CMK (cell line): ENCODE measurements around the gene HYI.
"Not testable (repeated sequence)": the region's sequence is repeated elsewhere in the genome, so short reads cannot be mapped to it uniquely, and the experiment has no call there.

Experiments
- DNase-seq: peaks from one replicate; pipeline ENCODE4 v3.0.0-alpha.2; 2010; ENCODE audit warnings: low read depth

The HYI gene

DNA sequence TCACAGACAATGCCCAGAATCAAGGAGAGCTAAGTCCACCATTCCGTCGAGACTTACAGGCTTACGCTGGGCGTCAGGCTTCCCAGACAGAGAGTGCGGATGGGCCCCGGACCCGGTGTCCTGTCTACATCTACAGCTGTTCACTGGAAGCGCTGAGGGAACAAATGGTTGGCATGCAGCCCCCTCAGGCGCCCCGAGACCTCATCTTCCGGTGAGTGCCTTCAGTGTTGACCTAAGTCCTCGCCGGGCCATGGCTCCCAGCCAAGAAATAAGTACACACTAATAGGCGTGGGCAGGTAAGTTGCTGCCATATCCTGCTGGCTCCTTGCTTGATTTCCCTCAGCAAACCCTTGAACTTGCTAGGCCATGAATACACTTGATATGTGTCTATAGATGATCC is 26.2 kb downstream of the HYI start:
- no peak for DNase-seq

- DNase-seq, result no peak
Observed at GRCh38 chr1:43426221-43426620, 27.5 kb downstream of the HYI start.

DNA sequence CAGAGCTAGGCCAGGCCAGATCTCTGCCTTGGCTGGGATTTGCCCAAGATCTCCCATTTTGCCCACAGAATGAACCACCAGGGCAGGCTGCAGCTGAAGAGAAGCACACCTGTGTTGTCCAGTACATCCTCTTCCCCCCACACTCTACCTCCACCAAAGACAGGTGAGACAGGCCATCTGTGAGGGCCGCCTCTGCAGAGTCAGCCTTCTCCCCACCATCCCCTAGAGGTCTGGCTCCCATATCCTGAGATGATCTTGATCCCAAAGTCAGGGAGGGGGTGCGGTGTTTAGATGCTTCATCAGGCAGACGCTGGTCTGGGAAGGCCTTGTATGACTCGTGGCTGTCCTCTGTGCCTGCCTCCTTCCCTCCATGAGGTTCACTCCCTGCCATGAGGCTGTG is 28.7 kb downstream of the HYI start:
- no peak for DNase-seq

DNA sequence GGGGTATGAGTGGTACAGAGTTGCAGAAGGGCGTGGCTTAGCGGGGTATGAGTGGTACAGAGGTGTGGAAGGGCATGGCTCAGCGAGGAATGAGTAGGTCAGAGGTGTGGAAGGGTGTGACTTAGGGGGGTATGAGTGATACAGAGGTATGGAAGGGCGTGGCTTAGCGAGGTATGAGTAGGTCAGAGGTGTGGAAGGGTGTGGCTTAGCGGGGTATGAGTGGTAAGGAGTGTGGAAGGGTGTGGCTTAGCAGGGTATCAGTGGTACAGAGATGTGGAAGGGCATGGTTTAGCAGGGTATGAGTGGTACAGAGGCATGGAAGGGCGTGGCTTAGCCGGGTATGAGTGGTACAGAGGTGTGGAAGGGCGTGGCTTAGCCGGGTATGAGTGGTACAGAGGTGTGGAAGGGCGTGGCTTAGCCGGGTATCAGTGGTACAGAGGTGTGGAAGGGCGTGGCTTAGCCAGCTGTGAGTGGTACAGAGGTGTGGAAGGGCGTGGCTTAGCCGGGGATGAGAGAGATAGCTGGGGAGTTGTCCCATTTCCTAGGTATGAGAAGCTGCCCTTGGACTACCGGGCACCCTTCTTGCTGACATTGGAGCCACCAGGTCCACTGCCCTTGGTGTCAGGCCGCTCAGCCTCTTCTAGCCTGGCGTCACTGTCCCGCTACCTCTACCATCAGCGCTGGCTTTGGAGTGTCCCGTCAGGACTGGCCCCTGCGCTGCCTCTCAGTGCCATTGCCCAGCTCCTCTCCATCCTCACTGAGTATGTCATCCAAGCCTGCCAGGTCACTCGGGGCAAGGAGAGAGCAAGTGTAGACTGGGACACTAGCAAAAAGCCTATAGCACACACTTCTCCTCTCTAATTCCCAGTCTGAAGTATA is 29.8 kb downstream of the HYI start:
- DNase-seq, result no peak

DNA sequence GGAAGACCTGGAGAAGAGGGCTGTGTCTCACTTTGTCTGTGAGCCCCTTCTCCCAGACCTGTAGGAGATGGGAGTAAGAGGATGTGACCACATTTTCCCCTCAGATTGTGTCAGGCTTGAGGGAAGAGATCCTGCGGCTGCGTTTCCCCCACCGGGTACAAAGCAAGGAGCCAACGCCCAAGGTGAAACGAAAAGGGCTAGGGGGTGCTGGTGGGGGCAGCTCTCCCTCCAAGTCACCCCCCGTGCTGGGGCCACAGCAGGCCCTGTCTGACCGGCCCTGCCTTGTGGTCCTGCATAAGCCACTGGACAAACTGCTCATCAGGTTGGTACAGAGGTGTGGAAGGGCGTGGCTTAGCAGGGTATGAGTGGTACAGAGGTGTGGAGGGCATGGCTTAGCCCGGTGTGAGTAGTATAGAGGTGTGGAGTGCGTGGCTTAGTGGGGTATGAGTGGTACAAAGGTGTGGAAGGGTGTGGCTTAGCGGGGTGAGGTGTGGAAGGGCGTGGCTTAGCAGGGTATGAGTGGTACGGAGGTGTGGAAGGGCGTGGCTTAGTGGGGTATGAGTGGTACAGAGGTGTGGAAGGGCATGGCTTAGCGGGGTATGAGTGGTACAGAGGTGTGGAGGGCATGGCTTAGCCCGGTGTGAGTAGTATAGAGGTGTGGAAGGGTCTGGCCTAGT is 30.6 kb downstream of the HYI start:
- no peak for DNase-seq

GRCh38 chr1:43421976-43422750 is 31.6 kb downstream of the HYI start:
- DNase-seq, result no peak

DNA sequence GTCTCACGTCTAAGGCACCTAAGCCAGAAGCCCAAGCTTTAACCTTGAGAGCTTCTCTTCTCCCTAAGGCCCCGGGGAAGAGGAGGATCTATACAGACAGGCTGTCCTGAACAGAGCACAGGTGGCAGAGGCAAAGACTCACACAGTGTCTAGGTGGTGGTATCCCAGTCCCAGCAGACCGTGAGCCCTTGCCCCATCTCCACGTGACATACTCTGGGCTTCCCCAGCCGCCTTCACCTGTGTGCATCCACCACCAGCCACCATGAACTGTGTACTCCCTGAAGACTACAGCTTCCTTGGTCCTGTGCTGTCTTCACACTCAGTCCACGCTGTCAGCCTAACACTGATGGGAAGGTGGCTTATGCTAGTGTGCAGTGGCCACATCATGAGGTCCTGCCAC is 32.3 kb downstream of the HYI start:
- DNase-seq, result no peak

DNA sequence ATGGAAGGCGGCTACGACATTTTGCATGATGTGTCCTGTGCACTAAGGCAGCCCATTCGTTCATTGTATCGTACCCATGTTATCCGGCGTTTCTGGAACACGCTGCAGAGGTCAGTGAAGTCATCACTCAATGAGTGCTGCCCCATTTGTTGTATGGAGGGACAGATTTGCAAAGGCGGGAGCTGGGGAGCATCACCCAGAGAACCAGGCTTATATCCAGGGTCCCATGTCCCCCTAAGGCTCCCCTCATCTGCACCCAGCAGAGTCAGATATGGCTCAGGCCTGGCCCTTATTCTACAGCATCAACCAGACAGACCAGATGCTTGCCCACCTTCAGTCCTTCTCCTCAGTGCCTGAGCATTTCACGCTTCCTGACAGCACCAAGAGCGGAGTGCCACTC is 32.9 kb downstream of the HYI start:
- no peak for DNase-seq

- DNase-seq, result no peak
Observed at GRCh38 chr1:43419627-43420425, 33.9 kb downstream of the HYI start.

GRCh38 chr1:43418858-43419257 is 34.9 kb downstream of the HYI start:
- DNase-seq, result no peak

DNA sequence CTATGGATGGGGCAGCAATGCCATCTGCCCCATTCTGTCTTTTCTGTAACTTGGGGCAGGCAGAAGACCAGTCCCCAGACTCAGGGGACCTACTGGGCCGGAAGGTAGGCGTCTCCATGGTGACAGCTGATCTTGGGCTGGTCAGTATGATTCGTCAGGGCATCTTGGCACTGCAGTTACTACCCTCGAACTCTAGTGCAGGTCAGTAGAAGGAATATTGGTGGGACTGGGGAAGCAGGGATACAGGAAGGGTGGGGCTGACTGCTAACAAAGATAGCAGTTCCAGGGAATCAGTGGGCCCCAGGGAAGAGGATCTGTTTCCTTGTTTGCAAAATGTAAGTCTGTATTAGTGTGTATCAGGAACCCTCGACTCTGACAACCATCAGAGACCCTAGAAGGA is 37.8 kb downstream of the HYI start:
- DNase-seq, result peak; percentile 58

DNA sequence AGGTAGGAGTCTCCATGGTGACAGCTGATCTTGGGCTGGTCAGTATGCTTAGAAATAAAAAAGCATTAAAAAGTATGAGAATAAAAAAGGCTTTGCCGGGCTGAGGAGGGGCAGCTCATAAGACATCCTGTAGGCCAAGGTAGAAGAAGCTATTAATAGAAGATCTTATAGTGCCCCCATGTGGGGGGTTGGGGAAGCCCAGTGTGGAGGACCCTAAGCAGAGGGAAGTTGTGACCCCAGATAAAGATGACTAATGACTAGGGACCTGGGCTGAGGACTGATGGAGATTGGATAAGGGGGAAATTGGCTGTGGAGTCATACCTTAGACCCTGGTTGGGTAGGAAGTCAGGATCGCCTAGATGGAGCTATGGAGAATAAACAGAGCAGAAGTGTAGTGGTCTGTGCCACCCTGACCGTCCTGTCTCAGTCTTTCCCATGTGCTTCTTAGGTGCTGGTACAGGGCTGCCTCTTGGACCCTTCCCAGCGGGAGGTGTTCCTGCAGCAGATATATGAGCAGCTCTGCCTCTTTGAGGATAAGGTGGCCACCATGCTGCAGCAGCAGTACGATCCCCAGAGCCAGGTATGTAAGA is 39.0 kb downstream of the HYI start:
- peak; percentile 67 for DNase-seq

- DNase-seq, result not testable (repeated sequence)
Observed at GRCh38 chr1:43413426-43413825, 40.3 kb downstream of the HYI start.

DNA sequence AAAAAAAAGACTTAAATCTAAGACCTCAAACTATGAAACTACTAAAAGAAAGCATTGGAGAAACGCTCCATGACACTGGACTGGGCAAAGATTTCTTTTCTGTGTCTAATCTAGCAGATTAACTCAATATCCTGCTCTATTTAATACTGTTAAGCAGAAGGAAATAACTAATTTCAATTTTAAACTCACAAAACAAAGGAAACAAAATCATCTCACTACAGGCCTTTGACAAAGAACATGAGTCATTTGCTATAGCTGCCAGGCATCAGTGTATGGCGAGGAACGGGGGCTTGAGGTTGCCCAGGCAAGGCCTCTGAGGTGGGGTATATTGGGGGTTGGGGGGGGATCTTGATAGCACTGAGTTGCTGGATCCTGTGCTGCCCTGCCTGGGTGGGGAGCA is 43.2 kb downstream of the HYI start:
- no peak for DNase-seq

- DNase-seq, result no peak
Observed at GRCh38 chr1:43405876-43406234, 47.9 kb downstream of the HYI start.

DNA sequence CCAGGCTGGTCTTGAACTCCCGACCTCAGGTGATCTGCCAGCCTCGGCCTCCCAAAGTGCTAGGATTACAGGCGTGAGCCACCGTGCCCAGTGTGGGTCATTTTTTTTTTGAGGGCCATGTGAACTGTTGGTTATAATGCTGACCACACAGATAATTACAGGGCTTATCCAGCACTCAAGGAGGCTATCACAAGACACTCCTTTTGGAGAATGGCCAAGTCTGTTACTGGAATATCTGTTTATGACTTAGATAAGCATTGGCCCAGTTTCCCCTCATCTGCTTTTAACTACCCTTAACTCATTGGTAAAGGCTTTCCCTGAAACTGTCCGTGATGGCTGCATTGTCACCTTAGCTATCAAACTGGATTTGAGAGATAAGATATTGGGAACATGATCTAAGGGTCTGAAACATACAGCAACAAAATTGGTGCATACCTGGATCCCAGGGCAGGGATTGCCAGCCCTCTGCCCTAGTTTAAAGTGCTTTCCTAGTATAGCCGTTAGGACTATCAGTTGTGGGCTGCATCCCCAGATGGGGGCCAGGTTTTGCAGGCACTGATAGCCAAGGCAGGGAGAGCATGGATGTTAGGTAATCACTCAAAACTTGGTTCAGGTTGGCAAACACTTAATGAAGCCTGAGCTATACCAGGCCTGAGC is 48.4 kb downstream of the HYI start:
- DNase-seq, result peak; percentile 84

- DNase-seq, result no peak
Observed at GRCh38 chr1:43404353-43404752, 49.4 kb downstream of the HYI start.

DNA sequence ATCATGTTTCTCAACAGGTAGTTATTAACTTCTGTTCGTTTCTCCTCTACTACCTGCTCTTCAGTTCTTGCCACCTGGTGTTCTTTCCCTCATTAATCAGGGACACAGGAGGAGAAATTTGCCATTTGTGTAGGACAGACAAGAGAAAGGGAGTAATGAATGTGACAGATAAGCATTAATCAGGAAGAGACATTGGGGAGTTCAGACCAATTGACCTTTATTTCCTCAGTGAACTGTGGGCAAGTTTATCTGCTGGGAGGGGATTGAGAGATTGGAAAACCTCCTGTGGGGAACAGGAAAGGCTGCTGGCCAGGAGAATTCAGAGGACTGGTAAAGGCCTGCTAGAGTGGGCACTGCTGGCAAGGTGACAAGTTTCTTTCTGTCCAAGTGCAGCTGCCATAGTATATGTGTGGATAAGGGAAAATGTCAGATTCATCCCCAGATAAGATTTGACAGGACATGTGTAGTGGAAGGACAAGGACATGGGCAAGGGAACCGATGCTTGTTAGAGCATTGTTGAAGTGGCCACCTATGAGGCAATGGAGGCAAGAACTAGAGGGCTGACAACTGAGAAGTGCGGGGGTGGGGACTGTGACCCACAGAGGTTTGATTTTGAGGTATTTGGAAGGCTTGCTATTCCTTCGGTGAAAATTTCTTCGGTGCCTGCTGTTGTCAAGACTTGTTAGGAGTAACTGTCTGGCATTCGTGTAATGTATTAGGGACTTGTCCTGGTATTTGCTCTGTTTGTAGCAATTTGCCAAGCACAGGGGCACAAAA is 51.5 kb downstream of the HYI start:
- DNase-seq, result peak; percentile 72
